AG04450 (cell line): ENCODE measurements around the gene ALDH6A1. TPM values are rescaled to one million over a fixed set of nuclear protein-coding genes. Genes with fewer than 3 reads are reported as not detected.

Experiments used
- CTCF ChIA-PET: fragments of 300-600, 350-600 bp; formaldehyde crosslinking; extraction: SDS; loops from one replicate; lab custom pipeline; 2022; ENCODE audit warnings: antibody characterized with exemption, inconsistent platforms; lab: Charles Lee
- POLR2A ChIA-PET: fragments of 350-600 bp; formaldehyde crosslinking; extraction: SDS; loops from one replicate; lab custom pipeline; 2021; ENCODE audit warnings: antibody characterized with exemption, inconsistent platforms; lab: Yijun Ruan, JAX
- DNase-seq: peaks from one replicate; pipeline ENCODE4 v3.0.0-alpha.2; 2011; ENCODE audit warnings: low read depth, low spot score
- H3K27ac ChIP-seq: one replicate; pipeline ENCODE4 v1.5.1; 2012; ENCODE audit warnings: low read depth, low read length, control low read depth
- H3K27me3 ChIP-seq: one replicate; pipeline ENCODE4 v1.6.0; 2012; ENCODE audit warnings: low read length; ENCODE audit not compliant: control insufficient read depth, insufficient read depth
- H3K4me3 ChIP-seq: 2 replicates; pipeline ENCODE4 v1.5.1; 2011; ENCODE audit warnings: mild to moderate bottlenecking, low read depth, low read length, control low read depth
- H3K9me3 ChIP-seq: 2 replicates; pipeline ENCODE4 v1.5.1; 2012; ENCODE audit warnings: low read length; ENCODE audit not compliant: control insufficient read depth, insufficient read depth
- polyA plus RNA-seq: library from polyadenylated mRNA; depleted of rRNA; stranded (reverse); fragments of >200 nt; gene quantifications from 2 replicates; pipeline ENCODE4 v1.2.3, GENCODE V29; 2011
- TF ChIP-seq, protein P1 (sequence below): IDR thresholded peaks from 2 replicates; pipeline ENCODE4 v1.5.1; 2011; ENCODE audit warnings: low read depth, low read length, control low read depth, inconsistent platforms

ALDH6A1 gene
- polyA plus RNA-seq, 1 experiment: 19.0 TPM

DNA sequence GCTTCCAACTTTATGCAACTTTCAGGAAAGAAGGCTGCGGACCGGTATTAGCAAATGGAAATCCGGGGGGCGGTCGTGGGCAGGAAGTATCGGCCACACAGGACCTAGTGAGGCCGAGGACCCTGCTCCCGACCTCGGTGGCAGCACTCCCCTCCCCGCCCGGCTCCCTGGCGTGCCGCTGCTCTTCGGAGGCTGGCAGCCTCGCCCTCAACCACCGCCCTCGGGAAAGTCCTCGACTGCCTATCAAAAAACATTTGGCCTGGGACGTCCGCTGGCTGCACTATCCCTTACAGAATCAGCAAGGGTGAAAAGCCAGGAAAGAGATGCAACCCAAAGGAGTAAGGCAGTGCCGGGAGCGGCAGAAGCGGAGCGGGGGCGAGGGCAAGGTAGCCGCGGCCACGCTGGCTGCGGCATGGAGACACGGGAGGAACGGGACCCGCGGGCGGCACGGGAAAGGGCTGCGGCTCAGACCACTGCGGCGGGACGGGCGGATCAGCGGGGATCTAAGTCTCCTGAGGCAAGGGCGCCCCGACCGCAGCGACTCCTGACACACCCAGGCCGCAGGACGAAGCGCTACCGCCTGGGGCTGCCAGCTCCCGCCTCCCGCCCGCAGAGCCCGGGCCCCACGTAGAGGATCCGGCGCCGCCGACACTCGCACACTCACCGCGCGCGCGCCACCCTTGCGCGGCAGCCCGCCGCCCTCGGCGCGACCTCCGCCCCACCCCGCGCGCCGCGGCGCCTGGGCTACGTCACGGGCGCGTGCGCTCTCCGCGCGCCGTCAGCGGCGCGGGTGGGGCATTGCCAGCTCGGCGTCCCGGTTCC lies 65.5 kb downstream of the ALDH6A1 start, which contains the start of the genes BBOF1 and ENTPD5:
Gene BBOF1, plus strand, starts transcription at position 764 of the 822 bp plus-strand sequence. CDS start 130 bp downstream, outside the sequence.
Gene ENTPD5, minus strand, starts transcription at position 703 of the 822 bp plus-strand sequence. CDS start 31,186 bp downstream, outside the sequence.
- ChIA-PET POLR2A (interaction anchor here (0.6 to 1.4 kb wide), 4 partner anchors 13 to 133 kb away, joined by 4 to 6 read pairs (median 4); no protein-coding TSS in a partner anchor), CTCF (no interaction called here)
- peak within 1 kb of the TSS; percentile 89 for H3K4me3 ChIP-seq
- H3K27ac ChIP-seq: peak within 1 kb of the TSS; percentile 94
- DNase-seq: peak; percentile 46
- no peaks in the 10 kb centered on the region for H3K27me3 ChIP-seq
- H3K9me3 ChIP-seq: no peaks in the 10 kb centered on the region; the same call in 1 of the 2 replicates
- TF ChIP-seq, protein P1, sequence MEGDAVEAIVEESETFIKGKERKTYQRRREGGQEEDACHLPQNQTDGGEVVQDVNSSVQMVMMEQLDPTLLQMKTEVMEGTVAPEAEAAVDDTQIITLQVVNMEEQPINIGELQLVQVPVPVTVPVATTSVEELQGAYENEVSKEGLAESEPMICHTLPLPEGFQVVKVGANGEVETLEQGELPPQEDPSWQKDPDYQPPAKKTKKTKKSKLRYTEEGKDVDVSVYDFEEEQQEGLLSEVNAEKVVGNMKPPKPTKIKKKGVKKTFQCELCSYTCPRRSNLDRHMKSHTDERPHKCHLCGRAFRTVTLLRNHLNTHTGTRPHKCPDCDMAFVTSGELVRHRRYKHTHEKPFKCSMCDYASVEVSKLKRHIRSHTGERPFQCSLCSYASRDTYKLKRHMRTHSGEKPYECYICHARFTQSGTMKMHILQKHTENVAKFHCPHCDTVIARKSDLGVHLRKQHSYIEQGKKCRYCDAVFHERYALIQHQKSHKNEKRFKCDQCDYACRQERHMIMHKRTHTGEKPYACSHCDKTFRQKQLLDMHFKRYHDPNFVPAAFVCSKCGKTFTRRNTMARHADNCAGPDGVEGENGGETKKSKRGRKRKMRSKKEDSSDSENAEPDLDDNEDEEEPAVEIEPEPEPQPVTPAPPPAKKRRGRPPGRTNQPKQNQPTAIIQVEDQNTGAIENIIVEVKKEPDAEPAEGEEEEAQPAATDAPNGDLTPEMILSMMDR: no peak

DNA sequence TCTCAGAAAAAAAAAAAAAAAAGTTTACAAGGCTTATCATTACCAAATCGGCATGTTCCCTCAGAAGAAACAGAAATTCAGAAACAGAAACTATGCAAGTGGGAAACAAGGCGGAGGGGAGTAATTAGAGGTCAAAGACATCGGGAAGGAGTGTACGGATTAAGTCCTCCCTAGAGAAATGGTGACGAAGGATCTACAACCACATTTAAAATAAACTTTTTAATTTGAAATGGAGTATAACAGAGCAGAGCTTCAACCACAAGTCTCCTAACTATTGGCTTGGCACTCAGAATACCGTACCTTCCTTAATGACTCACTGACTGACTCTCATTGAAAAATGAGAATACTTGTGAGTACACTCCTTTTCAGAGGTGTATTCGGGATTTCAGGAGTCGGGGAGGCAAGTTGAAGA lies 66.1 kb downstream of the ALDH6A1 start:
- H3K27ac ChIP-seq: peak overlapping the region; percentile 94
- no peaks in the 10 kb centered on the region for H3K27me3 ChIP-seq
- H3K4me3 ChIP-seq: peak overlapping the region; percentile 89
- CTCF ChIA-PET: no interaction called here
- POLR2A ChIA-PET: interaction anchor here (1.4 kb wide), 1 partner anchor 14 kb away, joined by 4 read pairs; no protein-coding TSS in a partner anchor
- TF ChIP-seq, protein P1: no peak
- H3K9me3 ChIP-seq: no peaks in the 10 kb centered on the region; the same call in 1 of the 2 replicates
- no peak for DNase-seq

DNA sequence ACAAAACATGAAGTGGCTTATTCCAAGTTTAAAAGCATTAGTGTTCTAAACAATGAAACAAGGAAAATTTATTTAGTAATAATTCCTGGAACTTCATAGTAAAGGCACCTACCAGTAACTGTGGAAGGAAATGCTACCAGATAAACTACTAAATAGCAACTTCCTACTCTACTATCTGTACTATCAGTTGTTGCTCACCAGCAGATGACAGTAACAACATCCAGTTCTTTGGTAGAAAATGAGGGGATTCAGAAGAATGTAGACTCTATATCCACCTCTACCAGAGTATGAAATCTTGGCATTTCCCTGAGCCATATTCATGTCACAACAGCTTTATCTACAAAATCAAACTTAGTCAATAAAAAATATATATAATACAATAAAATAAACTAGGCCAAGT lies 68.3 kb downstream of the ALDH6A1 start:
- ChIA-PET POLR2A (no interaction called here), CTCF (no interaction called here)
- H3K27me3 ChIP-seq: no peaks in the 10 kb centered on the region
- no peak overlapping the region for H3K4me3 ChIP-seq
- H3K27ac ChIP-seq: no peak overlapping the region
- no peaks in the 10 kb centered on the region; the same call in 1 of the 2 replicates for H3K9me3 ChIP-seq
- TF ChIP-seq, protein P1: no peak
- DNase-seq: no peak

DNA sequence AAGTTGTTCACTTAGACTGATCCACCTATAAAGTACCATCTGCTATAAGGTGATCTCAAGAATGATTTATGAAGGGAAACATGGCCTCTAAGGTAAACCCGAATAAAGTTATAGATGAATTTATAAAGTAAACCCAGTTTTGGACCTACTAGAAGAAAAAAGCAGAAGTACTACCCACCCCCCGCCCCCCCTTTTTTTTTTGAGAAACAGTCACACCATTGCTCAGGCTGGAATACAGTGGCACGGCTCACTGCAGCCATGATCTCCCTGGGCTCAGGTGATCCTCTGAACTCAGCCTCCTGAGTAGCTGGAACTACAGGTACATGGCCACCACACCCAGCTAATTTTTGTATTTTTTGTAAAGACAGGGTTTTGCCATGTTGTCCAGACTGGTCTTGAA lies 69.1 kb downstream of the ALDH6A1 start:
- no peaks in the 10 kb centered on the region for H3K27me3 ChIP-seq
- no peak overlapping the region for H3K4me3 ChIP-seq
- ChIA-PET POLR2A (no interaction called here), CTCF (no interaction called here)
- TF ChIP-seq, protein P1: no peak
- no peak for DNase-seq
- H3K9me3 ChIP-seq: no peaks in the 10 kb centered on the region; the same call in 1 of the 2 replicates
- no peak overlapping the region for H3K27ac ChIP-seq

DNA sequence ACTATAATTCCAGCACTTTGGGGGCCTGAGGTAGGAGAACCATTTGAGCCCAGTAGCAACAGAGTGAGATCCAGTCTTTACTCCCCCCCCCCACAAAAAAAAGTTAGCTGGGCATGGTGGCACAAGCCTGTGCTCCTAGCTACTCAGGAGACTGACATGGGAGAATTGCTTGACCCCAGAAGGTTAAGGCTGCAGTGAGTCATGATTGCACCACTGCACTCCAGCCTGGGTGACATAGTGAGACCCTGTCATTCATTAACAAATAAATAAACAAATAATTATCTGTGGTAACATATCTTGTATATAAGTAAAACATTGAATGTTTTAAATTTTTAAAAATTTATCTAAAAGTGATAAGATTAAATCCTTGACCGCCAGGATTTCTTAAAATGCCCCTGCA lies 70.0 kb downstream of the ALDH6A1 start:
- Histone ChIP-seq H3K9me3 (no peaks in the 10 kb centered on the region; the same call in 1 of the 2 replicates), H3K4me3 (no peak overlapping the region), H3K27me3 (no peaks in the 10 kb centered on the region), H3K27ac (no peak overlapping the region)
- TF ChIP-seq, protein P1: no peak
- ChIA-PET POLR2A (no interaction called here), CTCF (no interaction called here)
- no peak for DNase-seq
